ENCODE results near the gene EIF2B2.

Gene EIF2B2

DNA sequence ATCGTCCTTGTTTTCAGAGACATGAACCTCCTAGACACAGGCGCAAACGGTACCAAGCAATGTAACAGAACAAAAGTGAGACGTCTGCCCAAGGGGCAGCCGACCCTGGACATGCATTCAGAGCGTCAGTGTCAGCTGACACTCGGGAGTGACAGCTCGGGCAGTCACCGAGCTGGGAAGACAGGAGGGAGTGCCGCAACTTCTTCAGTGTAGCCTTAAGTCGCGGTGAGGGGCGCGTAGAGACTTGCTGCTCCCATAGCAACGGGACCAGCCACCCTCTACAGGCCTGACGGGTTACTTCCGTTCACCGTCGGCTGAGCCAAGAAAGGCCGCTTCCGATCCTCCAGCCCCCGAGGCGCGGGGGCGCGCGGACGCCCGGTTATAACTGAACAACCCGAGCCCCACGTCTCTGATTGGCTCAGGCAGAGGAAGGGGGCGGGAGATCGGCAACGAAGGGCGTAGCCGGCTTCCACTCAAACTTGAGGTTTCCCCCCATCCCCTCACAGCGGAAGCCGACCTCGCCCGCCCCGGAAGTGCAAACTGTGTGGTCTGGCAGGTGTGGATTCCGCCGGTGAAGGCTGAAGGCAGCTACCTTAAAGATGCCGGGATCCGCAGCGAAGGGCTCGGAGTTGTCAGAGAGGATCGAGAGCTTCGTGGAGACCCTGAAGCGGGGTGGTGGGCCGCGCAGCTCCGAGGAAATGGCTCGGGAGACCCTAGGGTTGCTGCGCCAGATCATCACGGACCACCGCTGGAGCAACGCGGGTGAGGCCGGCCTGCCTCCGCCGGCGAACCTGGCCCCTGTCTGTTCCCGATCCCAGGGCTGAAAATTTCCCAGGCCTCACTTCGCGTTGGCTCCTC lies at the start of gene EIF2B2:
TSS of gene EIF2B2 (plus strand) at position 530 of the 858 bp plus-strand sequence. CDS start at position 600, 70 bp downstream.
- DNase-seq, result peak; percentile 99

DNA sequence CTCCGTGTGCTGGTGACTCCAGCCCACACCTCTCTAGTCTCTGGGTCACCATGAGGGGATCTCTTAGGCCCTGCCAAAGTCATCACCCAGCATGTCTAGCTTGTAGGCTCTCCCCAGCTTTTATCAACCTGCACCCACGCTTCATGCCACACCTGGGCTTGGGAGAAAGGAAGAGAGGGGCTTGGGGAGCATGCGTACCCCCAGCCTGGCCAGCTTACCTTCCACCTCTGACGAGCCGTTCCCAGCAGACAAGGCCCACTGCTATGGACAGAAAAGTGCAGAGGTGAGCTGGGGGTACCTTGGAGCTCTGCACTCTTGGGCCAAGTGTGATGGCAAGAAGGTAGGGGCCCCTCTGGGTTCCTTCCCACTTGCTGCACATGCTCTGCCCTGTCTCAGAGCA lies 49.0 kb upstream of the EIF2B2 start:
- no peak for DNase-seq

DNA sequence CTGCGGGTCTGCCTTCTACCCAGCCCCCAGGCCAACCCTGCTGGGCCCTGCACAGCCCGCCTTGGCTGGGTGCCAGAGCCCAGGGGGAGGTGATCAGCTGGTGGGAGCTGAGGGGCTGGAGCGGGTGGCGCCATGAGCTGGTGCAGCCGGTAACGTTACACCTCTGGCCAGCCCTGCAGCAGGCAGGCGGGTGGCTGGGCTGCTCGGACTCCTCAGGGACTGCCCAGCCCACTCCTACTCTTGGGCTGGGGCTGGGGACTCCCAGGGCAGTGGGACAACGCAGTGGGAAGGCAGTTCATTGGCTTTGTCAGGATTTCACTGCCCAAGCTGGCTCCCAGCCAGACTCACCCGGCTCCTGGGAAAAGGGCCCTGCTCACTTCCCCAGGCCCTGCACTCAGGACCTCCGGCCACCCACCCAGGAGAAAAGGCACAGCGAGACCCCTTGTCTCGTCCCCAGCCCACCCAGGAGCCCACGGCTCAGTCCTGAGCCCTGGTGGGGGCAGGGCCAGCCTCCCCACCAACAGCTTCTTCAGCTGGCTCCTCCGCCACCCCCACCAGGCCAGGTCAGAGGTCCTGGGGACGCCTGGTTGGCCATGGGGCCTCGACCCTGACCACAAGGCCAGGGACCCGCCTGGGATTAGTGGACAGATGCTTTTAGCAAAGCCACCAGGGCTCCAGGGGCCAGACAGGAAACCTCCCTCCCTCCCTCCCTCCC lies 48.3 kb upstream of the EIF2B2 start:
- no peak for DNase-seq

DNA sequence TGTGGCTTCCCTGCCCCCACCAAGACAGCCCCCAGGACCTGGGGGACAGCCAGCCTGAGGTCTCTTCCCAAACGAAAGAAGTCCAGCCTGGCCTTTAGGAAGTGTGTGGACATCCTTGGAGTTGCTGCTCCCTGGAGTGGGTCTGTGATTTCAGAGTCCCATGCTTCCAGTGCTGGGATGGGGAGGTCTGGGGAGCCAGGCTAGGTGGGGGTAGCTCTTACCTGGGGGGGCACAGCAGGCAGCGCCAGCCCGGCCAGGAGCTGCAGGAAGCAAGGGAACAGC lies 47.8 kb upstream of the EIF2B2 start:
- no peak for DNase-seq

DNA sequence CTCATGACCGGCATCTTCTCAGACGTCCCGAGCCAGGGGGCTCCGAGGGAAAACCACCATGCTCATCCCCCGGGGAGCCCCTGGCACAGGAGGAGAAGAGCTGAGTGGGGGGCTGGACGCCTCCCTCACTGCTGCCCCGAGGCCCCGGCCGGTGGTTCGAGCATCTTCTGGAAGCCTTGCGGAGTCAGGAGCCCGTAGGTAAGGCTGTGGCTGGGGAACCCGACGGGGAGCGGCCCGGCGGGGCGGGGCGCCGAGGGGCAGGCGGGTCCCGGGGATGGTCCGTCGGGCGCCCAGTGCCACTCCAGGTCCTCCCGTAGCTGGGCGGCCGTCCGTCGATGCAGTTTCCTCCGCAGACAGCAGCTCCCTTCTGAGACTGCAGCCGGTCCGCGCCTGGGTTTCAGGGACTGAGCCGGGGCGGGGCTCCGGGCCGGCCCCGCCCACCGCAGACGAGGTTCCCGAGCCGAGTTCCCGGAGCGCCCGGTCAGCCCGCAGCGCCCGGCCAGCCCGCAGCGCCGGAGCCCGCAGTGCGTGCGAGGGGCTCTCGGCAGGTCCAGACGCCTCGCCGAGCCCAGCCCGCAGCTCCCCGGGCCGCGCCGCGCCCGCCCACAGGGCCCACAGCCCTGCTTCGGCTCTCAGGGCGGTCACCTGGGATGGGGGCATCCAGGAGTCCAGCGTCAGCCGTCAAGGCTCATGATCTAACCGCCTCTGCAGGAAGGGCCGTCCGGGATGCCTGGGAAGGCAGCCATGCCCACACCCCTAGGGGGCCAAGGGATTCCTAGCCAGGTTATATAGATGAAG lies 47.3 kb upstream of the EIF2B2 start, which contains the start of gene PGF:
TSS of gene PGF (minus strand) at position 369 of the 798 bp plus-strand sequence. CDS start at position 14, 355 bp downstream.
- DNase-seq, result peak; percentile 43 to 60

DNA sequence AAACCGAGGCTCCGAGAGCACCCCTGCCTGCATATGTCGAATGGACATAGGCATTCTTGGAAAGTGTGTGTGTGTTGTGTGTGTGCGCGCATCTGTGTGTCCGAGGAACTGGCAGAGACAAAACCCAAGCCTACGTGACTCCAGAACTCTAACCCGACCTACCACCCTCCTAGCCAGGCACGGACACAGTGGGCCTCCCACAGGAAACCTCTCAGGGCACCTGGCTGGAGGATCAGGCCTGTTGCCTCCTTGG lies 46.8 kb upstream of the EIF2B2 start:
- no peak for DNase-seq

DNA sequence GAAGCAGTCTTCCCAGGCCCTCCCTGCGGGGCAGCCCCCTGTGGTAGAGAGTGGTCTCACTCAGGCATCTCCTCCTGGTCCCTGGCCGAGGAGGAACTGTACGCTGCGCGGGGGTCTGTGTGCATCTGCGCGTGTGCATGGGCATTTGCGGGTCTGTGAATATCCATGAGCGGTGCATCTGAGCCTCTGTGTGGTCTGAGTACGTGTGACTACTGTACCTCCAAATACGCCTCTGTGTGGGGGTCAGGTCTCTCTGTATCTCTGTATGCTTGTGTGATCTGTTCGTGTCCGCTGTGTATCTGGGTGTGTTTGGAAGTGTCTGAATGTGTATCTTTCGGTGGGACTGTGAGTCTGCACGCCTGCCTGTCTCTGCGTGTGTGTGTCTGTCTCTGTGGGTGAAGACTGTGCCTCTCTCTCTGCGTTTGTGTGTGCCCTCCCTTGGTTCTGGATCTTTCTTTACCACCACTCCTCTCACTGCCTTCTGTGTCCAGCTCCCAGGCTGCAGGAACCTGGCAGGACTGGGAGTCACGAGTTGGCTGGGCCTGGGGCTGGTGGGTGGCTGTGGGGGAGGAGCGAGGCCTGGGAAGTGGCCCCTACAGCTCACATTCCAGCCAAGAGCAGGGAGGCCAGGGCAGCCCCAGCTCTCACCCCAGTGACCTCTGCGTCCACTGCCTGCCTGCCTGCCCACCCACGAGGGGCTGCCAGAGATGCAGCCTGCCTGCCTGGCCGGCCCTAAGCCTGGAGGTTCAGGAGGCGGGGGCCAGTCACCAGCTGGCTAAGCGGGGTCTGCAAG lies 46.2 kb upstream of the EIF2B2 start:
- DNase-seq, result no peak

DNA sequence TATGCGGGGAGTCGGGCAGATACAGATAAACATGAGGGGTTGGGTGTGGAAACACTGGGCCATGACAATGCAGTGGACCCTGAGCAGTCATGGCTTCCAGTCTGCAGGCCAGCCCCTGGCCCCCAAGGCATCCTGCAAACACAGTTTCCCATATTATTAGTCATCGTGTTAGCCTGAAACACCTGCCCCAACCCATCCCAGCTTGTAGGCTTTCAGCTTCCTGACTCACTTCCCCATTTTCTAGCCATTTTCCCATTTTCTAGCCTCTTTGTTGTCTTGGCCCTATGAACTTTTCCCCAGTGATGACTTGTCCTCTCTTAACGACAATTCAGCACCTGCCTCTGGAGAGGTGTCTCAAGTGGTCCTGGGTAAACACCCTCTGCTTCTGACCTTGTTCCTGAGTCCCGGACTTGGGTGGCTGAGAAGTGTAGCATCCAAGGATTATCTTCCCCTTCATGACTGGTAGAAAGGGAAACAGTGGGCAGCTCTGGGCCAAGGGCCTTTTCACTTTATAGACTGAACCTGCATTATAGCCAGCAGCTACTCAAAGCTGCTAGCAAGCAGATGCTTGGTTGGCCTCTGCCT lies 43.0 kb upstream of the EIF2B2 start:
- DNase-seq, result no peak

DNA sequence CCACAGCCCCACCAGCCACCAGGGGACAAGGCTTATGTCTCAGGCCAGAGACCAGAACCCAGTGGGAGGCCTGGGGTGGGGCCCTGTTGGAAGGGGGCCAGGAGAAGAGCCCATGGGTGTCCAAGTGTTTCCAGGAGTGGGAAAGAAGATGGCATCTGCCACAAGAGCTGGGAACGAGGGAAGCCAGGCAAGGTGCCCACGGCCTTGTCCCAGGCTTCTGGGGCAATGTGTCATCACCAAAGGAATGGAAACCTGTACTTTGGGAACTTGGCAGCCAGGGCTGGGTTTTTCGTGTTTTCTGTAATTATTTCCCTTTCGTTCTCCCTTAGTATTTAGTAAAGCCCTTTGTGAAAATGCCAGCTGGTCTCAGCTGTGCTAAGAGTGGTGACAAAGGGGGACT lies 42.0 kb upstream of the EIF2B2 start:
- DNase-seq, result no peak

DNA sequence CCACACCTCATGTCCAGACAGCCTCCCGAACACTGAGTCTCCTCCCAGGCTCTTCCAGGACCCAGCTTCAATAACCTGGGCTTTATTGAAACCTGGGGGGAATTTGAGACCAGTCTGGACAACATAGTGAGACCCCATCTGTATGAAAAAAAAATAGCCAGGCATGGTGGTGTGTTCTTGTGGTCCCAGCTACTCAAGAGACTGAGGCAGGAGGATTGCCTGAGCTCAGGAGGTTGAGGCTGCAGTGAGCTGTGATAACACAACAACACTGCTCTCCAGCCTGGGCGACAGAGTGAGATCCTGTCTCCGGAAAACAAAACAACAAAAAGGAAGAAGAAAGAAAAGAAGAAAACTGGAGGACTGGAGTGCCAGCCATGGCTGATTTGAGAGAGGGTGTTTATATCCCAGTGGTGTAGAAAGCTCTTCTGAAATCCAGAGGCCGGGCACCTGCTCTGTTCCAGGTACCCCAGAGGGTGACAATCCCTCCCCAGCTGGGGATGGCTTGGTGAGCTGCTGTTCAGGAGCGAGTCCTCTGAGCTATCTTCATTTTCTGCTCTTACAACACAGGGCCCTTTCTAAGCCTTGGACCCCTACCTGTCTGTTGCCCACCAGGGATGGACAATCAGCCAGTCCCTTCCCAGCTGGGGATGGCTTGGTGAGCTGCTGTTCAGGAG lies 41.3 kb upstream of the EIF2B2 start:
- DNase-seq, result no peak

DNA sequence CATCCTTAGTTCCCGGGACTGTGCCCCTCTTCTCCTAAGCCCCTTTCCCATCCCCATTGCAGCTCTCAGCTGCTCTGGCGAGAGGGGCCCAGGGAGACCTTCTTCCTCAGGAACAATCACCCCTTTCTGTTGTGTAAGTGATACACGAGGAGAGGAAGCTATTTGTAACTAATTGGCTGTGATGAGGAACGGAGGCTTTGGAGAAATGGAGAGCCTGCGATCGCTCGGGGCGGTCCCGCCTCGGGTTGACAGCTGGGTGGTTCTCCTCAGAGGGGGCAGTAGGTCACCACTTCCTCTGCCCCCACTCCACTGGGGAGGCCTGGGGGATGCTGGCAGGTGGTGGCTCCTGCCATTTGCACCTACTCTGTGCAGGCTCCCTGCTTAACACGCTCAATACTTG lies 40.7 kb upstream of the EIF2B2 start:
- no peak for DNase-seq

DNA sequence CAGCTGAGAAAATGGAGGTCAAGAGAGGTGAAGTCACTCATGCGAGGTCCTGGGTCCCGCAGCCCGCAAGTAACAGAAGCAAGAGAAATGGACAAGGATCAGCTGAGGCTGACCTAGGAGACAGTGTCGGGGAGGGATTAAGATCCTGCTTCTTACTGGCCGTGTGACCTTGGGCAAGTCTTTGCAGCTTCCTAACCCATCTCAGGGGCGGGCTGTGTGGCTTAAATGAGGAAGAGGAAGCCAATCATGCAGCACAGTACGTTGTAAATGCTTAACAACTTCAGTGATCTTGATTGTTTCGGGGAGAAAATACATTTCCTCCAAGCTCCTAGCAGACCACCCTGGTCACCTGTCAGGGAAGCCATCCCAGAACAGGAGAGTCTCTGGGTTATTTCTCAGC lies 40.2 kb upstream of the EIF2B2 start:
- DNase-seq, result no peak

DNA sequence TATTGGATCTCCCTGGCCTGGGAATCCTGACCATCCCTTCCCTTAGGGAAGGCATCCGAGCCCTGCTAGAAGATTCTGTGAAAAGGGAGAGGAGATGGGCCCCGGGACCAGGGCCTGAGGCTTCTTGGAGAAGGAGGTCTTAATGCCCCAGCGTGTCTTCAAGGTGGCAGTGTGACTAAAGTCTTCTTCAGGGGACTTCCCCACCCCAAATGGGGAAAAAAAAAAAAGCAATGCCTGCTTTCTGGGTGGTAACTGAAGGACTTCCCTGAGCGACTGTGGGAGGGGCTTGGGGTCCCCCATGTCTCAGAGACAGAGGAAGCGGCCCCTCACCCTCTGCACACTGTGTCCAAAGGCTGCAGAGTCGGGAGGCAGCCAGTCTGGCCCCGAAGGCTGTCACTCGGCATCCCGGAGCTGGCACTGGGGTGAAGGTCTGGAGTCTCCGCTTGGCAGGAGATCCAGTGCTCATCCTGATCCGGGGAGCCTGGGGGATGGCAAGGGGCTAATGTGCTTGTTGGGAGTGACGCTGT lies 39.5 kb upstream of the EIF2B2 start:
- no peak for DNase-seq

DNA sequence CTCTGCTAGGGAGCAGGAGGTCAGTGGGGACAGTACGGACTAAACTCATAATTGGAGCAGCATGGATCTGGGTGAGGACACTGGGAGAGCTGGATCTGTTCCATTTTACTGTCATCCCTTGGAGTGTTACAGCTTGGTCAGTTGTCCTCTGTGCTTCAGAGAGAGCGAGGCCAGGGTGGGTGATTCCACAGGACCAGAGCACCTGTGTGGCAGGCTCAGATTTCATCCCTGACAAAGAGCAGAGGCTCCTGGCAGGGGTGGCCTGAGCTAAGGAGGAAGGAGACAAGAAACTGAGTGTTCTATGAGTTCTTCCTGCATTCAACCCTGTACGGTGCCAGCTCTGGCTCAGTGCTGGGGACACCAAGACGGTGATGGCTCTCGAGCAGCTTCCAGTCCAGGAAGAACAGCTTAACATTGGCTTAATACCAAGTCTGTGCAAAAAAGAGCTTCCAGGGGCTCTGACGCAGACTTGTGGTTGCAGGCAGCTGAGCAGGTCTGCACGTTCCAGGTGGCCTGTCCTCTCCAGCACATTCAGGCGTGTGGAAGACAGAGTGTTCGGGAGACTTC lies 38.9 kb upstream of the EIF2B2 start:
- DNase-seq, result no peak

DNA sequence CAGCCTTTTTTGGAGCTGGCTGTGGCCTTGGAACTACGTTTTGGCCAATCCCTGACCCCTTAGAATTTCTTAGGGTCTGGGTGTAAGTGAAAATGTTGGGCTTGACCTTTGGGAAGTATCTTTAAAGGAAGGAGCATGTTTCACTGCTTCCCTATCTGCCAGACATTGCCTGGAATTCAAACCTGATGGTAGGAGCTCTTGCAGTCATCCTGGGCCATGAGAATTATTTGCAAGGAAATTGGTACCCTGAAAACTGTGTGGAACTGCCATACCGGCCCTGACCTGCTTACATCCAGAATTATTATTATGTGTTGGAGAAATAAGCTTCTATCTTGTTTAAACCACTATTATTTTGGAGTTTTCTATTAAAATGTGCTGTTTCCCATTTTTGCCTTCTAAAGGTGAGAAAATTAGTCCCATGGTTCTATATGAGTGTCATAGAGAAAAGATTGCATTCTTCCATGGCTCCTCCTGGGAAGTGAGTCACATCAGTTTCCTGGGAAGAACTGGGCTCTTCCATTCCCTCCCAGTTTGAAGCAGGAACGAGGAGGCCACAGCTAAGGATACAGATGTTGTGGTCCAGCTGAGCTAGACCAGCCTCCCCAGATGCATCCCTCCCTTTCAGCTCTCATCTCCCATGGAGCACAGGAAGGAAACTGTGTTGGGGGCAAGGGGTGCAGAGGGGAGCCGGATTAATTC lies 37.8 kb upstream of the EIF2B2 start:
- no peak for DNase-seq

DNA sequence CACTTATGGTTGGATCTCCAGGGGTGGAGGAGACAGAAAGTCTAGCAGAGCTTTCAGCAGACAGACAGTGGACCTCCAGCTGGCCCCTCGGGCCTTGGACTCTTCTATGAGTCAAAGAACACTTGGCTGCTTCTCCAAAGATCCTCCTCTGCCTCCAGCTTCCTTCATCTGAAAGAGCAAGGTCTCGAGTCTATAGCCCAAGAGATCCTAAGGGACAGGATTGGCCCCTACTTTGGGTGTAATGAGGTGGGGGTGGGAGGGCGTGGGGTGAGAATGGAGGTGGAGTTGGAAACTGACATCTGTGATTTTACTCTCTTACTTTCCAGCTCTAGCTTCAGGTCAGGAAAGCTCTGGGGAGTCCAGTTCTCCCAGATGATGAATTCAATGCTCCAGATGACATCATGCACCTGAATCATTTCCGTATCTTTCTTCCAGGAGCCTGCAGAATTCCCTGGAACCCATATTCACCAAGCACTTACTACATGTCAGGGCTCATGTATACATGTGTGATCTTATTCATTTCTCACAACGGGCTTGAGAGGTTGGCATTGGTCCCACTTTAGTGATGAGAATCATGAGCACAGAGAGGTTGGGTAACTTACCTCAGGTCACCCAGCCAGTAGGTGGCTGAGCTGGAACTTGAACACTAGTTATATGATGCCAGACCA lies 37.1 kb upstream of the EIF2B2 start:
- no peak for DNase-seq

DNA sequence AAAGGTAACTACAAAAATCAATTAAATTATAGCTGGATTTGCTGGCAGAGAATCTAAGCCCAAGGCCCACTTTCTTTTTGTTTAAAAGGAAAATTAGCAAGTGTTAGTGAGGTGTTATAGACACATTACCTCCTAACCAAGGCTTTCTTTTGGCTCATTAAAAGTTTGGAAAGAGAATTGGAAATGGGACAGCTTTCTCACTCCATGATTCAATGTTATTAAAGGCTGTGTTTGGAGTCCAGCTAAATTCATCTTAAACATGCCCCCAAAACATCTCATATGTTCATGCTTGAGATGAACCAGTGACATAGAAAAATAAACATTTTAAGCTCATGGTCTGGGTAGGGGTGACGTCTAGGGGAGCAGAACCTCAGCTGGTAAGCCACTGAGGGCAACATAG lies 33.9 kb upstream of the EIF2B2 start:
- no peak for DNase-seq

DNA sequence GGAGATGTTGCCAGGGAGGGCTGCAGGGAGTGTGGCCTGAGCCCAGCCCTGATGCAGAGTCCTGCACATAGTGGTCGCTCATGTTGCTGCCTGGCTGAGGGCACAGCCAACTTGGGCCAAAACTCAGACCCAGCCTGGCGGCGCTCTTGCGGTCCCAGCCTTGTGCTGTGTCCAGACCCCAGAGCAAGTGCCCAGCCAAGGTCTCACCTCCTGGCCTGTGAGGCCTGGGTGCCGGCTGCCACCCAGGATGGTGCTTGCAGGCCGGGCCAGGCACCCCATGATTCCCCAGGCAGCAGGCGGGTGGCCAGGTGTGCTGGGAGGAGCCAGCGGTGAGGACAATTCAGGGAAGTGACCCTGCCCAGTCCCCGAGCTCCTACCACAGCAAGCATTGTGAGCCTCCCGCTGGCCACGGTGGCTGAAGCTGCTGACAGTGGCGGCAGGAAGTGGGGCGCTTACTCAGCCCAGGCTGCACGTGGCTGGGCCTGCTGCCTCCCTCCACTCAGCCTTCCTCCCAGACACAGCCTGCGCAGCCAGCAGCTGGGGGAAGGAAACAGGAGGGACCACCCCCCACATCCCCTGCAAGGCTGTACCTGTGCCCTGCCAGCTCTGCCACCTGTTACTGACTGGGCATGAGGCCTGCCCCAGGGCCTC lies 29.6 kb upstream of the EIF2B2 start:
- DNase-seq, result peak; percentile 48 to 62

DNA sequence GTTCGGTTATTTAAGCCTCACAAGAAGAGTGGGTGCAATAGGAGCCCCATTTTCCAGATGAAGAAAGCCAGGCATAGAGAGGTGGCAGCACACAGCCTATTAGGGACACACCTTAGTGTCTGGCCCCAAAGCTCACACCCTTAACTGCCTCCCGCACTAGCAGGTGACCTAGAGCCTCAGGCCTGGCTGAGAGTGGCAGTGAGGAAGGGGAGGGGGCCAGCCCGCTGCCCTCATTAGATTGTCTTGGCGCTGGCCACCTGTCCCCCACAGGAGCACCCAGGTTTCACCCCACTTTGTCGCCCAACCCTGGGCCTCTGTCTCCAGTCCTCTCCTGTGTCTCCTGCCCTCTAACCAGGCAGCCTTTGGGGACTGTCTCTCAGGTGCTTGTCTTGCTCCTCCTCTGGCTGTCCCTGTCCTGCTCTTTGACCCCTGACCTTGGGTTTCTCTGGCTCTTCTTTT lies 28.8 kb upstream of the EIF2B2 start:
- no peak for DNase-seq
